ENCODE data around the gene SMC6.

DNA sequence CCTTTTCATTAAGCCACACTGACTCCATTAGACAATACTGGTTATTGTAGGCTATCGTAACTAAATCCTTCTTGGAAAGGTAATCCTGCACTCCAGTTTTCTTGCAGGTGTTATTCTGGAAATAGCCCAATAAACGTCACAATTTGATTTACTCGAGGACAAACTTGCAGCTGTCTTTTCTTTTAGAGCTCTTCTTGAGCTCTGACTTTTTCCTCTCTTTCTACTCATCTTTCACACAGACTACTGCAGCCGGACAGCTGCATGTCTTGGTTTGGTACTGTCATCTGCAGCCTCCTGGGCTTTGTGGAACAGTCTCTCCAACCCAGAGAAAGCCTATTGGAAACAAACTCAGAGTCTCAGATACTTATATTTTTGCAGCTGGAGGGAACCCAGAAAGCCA lies 39.7 kb upstream of the SMC6 start:
- TF ChIP-seq MYBL2 (CRISPR knock-in tag; IDR thresholded peaks at IDR 0.05) (no peak), CTCF (IDR thresholded peaks at IDR 0.05) (no peak), TCF7 (CRISPR knock-in tag; IDR thresholded peaks at IDR 0.05; ENCODE audit: low read depth) (no peak), ZNF232 (CRISPR knock-in tag; IDR thresholded peaks at IDR 0.05) (no peak), MAX (CRISPR knock-in tag; IDR thresholded peaks at IDR 0.05) (no peak), ATF3 (CRISPR knock-in tag; conservative IDR thresholded peaks at IDR 0.05) (no peak), E2F4 (CRISPR knock-in tag; IDR thresholded peaks at IDR 0.05; ENCODE audit: borderline replicate concordance, low read depth) (no peak)
